Choroid plexus epithelial cell (primary cell): Measurements from ENCODE around the gene UGT1A7.
"Not testable (repeated sequence)": the region's sequence is repeated elsewhere in the genome, so short reads cannot be mapped to it uniquely, and the experiment has no call there.

Experiments
- DNase-seq: peaks from one replicate; pipeline ENCODE4 v3.0.0-alpha.2; 2010; ENCODE audit warnings: low read depth
- H3K4me3 ChIP-seq: 2 replicates; pipeline ENCODE4 v1.5.1; 2011; ENCODE audit warnings: low read depth, mild to moderate bottlenecking, control low read depth, low read length, moderate library complexity
- TF ChIP-seq, protein P1 (sequence below): conservative IDR thresholded peaks from 2 replicates; pipeline ENCODE4 v1.5.1; 2011; ENCODE audit warnings: low read depth, mild to moderate bottlenecking, control low read depth, inconsistent platforms, low read length, moderate library complexity

The UGT1A7 gene

DNA sequence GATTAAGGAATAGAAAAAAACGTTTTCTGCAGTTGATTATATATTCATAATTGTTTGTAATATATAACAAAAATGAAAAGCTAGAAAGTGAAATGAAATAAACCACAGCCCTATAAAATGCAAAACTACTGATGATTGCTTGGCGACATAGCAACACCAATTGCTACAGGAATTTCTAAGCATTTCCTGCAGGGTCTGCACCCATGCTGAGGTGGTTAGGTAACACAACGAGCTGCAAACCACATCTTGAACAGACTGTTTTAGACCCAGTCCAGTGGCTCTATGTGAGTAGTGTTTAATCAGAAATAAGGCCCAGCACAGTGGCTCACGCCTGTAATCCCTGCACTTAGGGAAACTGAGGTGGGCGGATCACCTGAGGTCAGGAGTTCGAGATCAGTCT is 27.2 kb upstream of the UGT1A7 start:
- TF ChIP-seq, protein P1, sequence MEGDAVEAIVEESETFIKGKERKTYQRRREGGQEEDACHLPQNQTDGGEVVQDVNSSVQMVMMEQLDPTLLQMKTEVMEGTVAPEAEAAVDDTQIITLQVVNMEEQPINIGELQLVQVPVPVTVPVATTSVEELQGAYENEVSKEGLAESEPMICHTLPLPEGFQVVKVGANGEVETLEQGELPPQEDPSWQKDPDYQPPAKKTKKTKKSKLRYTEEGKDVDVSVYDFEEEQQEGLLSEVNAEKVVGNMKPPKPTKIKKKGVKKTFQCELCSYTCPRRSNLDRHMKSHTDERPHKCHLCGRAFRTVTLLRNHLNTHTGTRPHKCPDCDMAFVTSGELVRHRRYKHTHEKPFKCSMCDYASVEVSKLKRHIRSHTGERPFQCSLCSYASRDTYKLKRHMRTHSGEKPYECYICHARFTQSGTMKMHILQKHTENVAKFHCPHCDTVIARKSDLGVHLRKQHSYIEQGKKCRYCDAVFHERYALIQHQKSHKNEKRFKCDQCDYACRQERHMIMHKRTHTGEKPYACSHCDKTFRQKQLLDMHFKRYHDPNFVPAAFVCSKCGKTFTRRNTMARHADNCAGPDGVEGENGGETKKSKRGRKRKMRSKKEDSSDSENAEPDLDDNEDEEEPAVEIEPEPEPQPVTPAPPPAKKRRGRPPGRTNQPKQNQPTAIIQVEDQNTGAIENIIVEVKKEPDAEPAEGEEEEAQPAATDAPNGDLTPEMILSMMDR = no peak
- DNase-seq = peak; percentile 33

DNA sequence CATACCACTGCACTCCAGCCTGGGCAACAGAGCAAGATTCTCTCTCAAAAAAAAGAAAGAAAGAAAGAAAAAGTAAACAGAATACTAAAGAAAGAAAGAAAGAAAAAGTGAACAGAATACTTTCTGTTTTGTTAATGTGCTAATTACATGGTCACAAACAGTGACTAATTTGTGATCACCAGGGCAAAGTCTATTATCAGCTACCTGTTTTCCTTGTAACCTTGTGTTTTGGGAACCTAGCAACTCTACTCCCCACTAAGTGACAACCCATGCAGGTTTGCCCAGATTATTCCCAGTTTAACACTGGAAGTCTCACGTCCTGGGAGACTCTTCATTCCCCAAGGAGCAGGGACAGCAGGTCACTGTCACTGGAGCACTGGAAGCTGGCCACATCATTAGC is 26.7 kb upstream of the UGT1A7 start:
- no peak for DNase-seq
- TF ChIP-seq, protein P1 = no peak
- H3K4me3 ChIP-seq = no peak overlapping the region

More for the DNA sequence above, 27.2 kb upstream of the UGT1A7 start:
- H3K4me3 ChIP-seq = no peak overlapping the region

DNA sequence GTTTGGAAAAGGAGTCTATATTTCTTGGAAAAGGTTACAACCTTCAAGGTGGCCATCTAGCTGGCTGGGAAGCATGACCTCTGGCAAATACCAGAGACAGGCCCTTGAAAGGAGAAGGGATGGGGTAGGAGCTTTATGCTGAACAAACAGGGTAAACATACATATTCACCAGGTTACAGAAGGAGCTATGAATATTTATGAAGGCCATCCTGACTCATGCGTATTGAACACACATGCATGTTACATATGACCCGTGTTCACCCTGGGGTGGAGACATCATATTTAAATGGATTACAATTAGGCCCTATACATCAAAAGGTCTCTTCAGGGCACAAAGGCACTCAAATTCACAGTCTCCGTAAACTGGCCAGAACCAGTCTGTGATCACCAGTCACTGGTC is 25.8 kb upstream of the UGT1A7 start:
- not testable (repeated sequence) for DNase-seq

DNA sequence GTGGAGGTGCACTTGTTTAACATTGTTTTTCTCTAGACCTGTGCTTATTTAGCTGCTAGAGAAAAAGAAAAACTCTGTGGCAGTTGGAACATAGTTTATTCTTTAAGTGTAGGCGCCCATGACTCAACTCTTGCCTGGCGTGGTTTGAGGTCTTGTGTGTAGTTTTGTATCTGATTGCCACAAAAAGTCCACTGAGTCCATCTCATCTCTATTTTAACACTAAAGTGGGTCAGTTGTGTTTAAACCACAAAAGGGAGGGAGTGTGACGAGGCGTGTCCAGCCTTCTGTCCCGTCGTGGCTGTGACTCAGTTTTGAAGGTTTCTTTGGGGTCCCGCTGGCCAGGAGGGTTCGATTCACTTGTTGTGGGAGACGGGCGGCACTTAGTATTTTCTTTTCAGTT is 25.3 kb upstream of the UGT1A7 start:
- no peak for DNase-seq
- TF ChIP-seq, protein P1 = no peak
- no peak overlapping the region for H3K4me3 ChIP-seq

More for the DNA sequence above, 25.8 kb upstream of the UGT1A7 start:
- H3K4me3 ChIP-seq = not testable (repeated sequence)

DNA sequence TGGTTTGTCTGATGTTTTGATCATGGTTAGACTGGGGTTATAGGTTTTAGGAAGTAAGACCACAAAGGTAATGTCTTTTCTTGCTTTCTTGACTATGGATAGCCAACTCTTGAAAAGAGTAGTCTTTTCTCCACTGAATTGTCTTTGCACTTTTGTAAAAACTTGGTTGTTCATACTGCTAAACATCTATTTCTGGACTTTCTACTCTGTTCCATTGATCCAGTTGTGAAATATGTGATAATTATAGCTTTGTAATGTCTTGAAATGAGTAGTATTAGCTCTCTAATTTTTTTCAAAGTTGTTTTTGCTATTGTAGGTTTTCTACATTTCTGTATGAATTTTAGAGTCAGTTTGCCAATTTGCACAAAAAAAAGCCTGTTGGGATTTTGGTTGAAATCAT is 23.1 kb upstream of the UGT1A7 start:
- no peak for DNase-seq
- no peak overlapping the region for H3K4me3 ChIP-seq
- TF ChIP-seq, protein P1 = no peak

DNA sequence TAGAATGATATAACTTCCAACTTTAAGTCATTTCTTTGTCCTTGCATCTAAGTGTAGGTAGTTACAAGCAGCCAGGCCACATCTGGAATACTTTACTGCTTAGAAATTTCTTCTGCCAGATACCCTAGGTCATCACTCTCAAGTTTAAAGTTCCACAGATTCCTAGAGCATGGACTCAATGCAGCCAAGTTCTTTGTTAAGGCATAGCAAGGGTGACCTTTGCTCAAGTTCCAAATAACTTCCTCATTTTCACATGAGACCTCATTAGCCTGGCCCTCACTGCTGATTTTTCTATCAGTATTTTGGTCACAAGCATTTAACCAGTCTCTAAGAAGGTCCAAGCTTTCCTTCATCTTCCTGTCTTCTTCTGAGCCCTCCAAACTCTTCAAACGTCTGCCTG is 17.8 kb upstream of the UGT1A7 start:
- TF ChIP-seq, protein P1 = no peak
- H3K4me3 ChIP-seq = no peak overlapping the region
- peak; percentile 13 for DNase-seq

DNA sequence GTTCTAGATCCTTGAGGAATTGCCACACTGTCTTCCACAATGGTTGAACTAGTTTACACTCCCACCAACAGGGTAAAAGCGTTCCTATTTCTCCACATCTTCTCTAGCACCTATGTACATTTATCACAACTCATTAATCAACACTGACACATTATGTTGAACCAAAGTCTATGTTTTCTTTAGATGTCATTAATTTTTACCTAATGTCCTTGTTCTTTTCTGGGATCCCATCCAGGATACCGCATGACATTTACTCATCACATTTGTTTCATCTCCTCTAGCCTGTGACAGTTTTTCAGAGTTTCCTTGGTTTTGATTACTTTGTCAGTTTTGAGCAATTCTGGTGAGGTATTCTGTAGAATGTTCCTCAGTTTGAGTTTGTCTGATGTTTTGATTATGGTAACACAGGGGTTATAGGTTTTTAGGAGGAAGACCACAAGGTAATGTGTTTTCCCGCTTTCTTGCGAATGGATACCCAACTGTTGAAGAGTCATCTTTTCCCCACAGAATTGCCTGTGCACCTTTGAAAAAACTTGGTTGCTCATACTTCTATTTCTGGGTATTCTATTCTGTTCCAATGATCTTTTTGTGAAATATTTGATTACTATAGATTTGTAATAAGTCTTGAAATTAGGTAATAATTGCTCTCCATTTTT is 13.0 kb upstream of the UGT1A7 start:
- no peak overlapping the region for H3K4me3 ChIP-seq
- no peak for DNase-seq
- TF ChIP-seq, protein P1 = no peak
